ENCODE results near the gene OTOG.

The OTOG gene

GRCh38 chr11:17547051-17547577 lies at the start of gene OTOG:
Gene OTOG, plus strand, starts transcription at chr11:17547259. Its CDS starts 114 bp downstream, at chr11:17547373.
- Histone ChIP-seq H3K4me3 (ENCODE audit: low read length) (no peak within 1 kb of the TSS), H3K27me3 (ENCODE audit: control insufficient read depth, insufficient read depth, low read length) (peaks cover 12% of the 10 kb centered on the region), H3K27ac (ENCODE audit: low read depth, low read length) (no peak within 1 kb of the TSS), H3K36me3 (ENCODE audit: control insufficient read depth, insufficient read depth, low read length) (no peaks in the 10 kb centered on the region), H3K9ac (ENCODE audit: low read length) (no peak within 1 kb of the TSS), H3K4me1 (ENCODE audit: control insufficient read depth, insufficient read depth, low read length) (no peaks in the 10 kb centered on the region)

GRCh38 chr11:17498058-17498457 lies 49.0 kb upstream of the OTOG start:
- no peak overlapping the region for H3K4me3 ChIP-seq (ENCODE audit: low read length)
- H3K4me1 ChIP-seq (ENCODE audit: control insufficient read depth, insufficient read depth, low read length), result no peaks in the 10 kb centered on the region
- H3K36me3 ChIP-seq (ENCODE audit: control insufficient read depth, insufficient read depth, low read length), result no peaks in the 10 kb centered on the region
- no peak overlapping the region for H3K9ac ChIP-seq (ENCODE audit: low read length)
- H3K27me3 ChIP-seq (ENCODE audit: control insufficient read depth, insufficient read depth, low read length), result no peaks in the 10 kb centered on the region
- H3K27ac ChIP-seq (ENCODE audit: low read depth, low read length), result no peak overlapping the region

GRCh38 chr11:17498475-17498874 lies 48.6 kb upstream of the OTOG start:
- H3K9ac ChIP-seq (ENCODE audit: low read length), result no peak overlapping the region
- no peak overlapping the region for H3K27ac ChIP-seq (ENCODE audit: low read depth, low read length)
- H3K27me3 ChIP-seq (ENCODE audit: control insufficient read depth, insufficient read depth, low read length), result no peaks in the 10 kb centered on the region
- H3K36me3 ChIP-seq (ENCODE audit: control insufficient read depth, insufficient read depth, low read length), result no peaks in the 10 kb centered on the region
- H3K4me3 ChIP-seq (ENCODE audit: low read length), result no peak overlapping the region
- H3K4me1 ChIP-seq (ENCODE audit: control insufficient read depth, insufficient read depth, low read length), result no peaks in the 10 kb centered on the region

- no peak overlapping the region for H3K9ac ChIP-seq (ENCODE audit: low read length)
- no peaks in the 10 kb centered on the region for H3K4me1 ChIP-seq (ENCODE audit: control insufficient read depth, insufficient read depth, low read length)
- H3K27me3 ChIP-seq (ENCODE audit: control insufficient read depth, insufficient read depth, low read length), result no peaks in the 10 kb centered on the region
- no peak overlapping the region for H3K27ac ChIP-seq (ENCODE audit: low read depth, low read length)
- H3K4me3 ChIP-seq (ENCODE audit: low read length), result no peak overlapping the region
- H3K36me3 ChIP-seq (ENCODE audit: control insufficient read depth, insufficient read depth, low read length), result no peaks in the 10 kb centered on the region
These were observed 46.4 kb upstream of the OTOG start for GRCh38 chr11:17500673-17501072.

- no peaks in the 10 kb centered on the region for H3K4me1 ChIP-seq (ENCODE audit: control insufficient read depth, insufficient read depth, low read length)
- no peaks in the 10 kb centered on the region for H3K27me3 ChIP-seq (ENCODE audit: control insufficient read depth, insufficient read depth, low read length)
- no peaks in the 10 kb centered on the region for H3K36me3 ChIP-seq (ENCODE audit: control insufficient read depth, insufficient read depth, low read length)
- H3K9ac ChIP-seq (ENCODE audit: low read length), result no peak overlapping the region
- no peak overlapping the region for H3K4me3 ChIP-seq (ENCODE audit: low read length)
- no peak overlapping the region for H3K27ac ChIP-seq (ENCODE audit: low read depth, low read length)
These were observed 44.4 kb upstream of the OTOG start for GRCh38 chr11:17502630-17503029.

GRCh38 chr11:17504330-17505107 lies 42.5 kb upstream of the OTOG start:
- Histone ChIP-seq H3K27me3 (ENCODE audit: control insufficient read depth, insufficient read depth, low read length) (no peaks in the 10 kb centered on the region), H3K36me3 (ENCODE audit: control insufficient read depth, insufficient read depth, low read length) (no peaks in the 10 kb centered on the region), H3K9ac (ENCODE audit: low read length) (no peak overlapping the region), H3K27ac (ENCODE audit: low read depth, low read length) (no peak overlapping the region), H3K4me1 (ENCODE audit: control insufficient read depth, insufficient read depth, low read length) (no peaks in the 10 kb centered on the region), H3K4me3 (ENCODE audit: low read length) (no peak overlapping the region)

- H3K36me3 ChIP-seq (ENCODE audit: control insufficient read depth, insufficient read depth, low read length), result no peaks in the 10 kb centered on the region
- no peak overlapping the region for H3K27ac ChIP-seq (ENCODE audit: low read depth, low read length)
- H3K27me3 ChIP-seq (ENCODE audit: control insufficient read depth, insufficient read depth, low read length), result no peaks in the 10 kb centered on the region
- no peaks in the 10 kb centered on the region for H3K4me1 ChIP-seq (ENCODE audit: control insufficient read depth, insufficient read depth, low read length)
- H3K4me3 ChIP-seq (ENCODE audit: low read length), result no peak overlapping the region
- H3K9ac ChIP-seq (ENCODE audit: low read length), result no peak overlapping the region
These were observed 41.9 kb upstream of the OTOG start for GRCh38 chr11:17505146-17505545.

- Histone ChIP-seq H3K4me3 (ENCODE audit: low read length) (no peak overlapping the region), H3K4me1 (ENCODE audit: control insufficient read depth, insufficient read depth, low read length) (no peaks in the 10 kb centered on the region), H3K36me3 (ENCODE audit: control insufficient read depth, insufficient read depth, low read length) (no peaks in the 10 kb centered on the region), H3K27ac (ENCODE audit: low read depth, low read length) (no peak overlapping the region), H3K27me3 (ENCODE audit: control insufficient read depth, insufficient read depth, low read length) (no peaks in the 10 kb centered on the region), H3K9ac (ENCODE audit: low read length) (no peak overlapping the region)
These were observed 40.7 kb upstream of the OTOG start for GRCh38 chr11:17506314-17506713.

- Histone ChIP-seq H3K4me1 (ENCODE audit: control insufficient read depth, insufficient read depth, low read length) (no peaks in the 10 kb centered on the region), H3K27me3 (ENCODE audit: control insufficient read depth, insufficient read depth, low read length) (no peaks in the 10 kb centered on the region), H3K36me3 (ENCODE audit: control insufficient read depth, insufficient read depth, low read length) (no peaks in the 10 kb centered on the region), H3K9ac (ENCODE audit: low read length) (no peak overlapping the region), H3K4me3 (ENCODE audit: low read length) (no peak overlapping the region), H3K27ac (ENCODE audit: low read depth, low read length) (no peak overlapping the region)
These were observed 40.1 kb upstream of the OTOG start for GRCh38 chr11:17506942-17507341.

- H3K9ac ChIP-seq (ENCODE audit: low read length), result no peak overlapping the region
- no peaks in the 10 kb centered on the region for H3K36me3 ChIP-seq (ENCODE audit: control insufficient read depth, insufficient read depth, low read length)
- no peak overlapping the region for H3K27ac ChIP-seq (ENCODE audit: low read depth, low read length)
- H3K4me3 ChIP-seq (ENCODE audit: low read length), result no peak overlapping the region
- no peaks in the 10 kb centered on the region for H3K27me3 ChIP-seq (ENCODE audit: control insufficient read depth, insufficient read depth, low read length)
- H3K4me1 ChIP-seq (ENCODE audit: control insufficient read depth, insufficient read depth, low read length), result no peaks in the 10 kb centered on the region
These were observed 39.3 kb upstream of the OTOG start for GRCh38 chr11:17507773-17508172.

GRCh38 chr11:17508306-17508705 lies 38.8 kb upstream of the OTOG start:
- Histone ChIP-seq H3K9ac (ENCODE audit: low read length) (no peak overlapping the region), H3K4me3 (ENCODE audit: low read length) (no peak overlapping the region), H3K27ac (ENCODE audit: low read depth, low read length) (no peak overlapping the region), H3K4me1 (ENCODE audit: control insufficient read depth, insufficient read depth, low read length) (no peaks in the 10 kb centered on the region), H3K27me3 (ENCODE audit: control insufficient read depth, insufficient read depth, low read length) (no peaks in the 10 kb centered on the region), H3K36me3 (ENCODE audit: control insufficient read depth, insufficient read depth, low read length) (no peaks in the 10 kb centered on the region)

GRCh38 chr11:17508791-17509190 lies 38.3 kb upstream of the OTOG start:
- no peaks in the 10 kb centered on the region for H3K4me1 ChIP-seq (ENCODE audit: control insufficient read depth, insufficient read depth, low read length)
- no peaks in the 10 kb centered on the region for H3K36me3 ChIP-seq (ENCODE audit: control insufficient read depth, insufficient read depth, low read length)
- no peak overlapping the region for H3K4me3 ChIP-seq (ENCODE audit: low read length)
- no peak overlapping the region for H3K9ac ChIP-seq (ENCODE audit: low read length)
- no peak overlapping the region for H3K27ac ChIP-seq (ENCODE audit: low read depth, low read length)
- no peaks in the 10 kb centered on the region for H3K27me3 ChIP-seq (ENCODE audit: control insufficient read depth, insufficient read depth, low read length)
